Endothelial cell of umbilical vein (primary cell): ENCODE results near the gene FOXA1.

Experiments
- CTCF ChIP-seq, 2 donors: IDR thresholded peaks; 1 replicate in 1 of 2; 2 replicates in 1 of 2; pipeline ENCODE4 v1.5.1; 2011; ENCODE audit warnings: low read length in 2 of 2, mild to moderate bottlenecking in 2 of 2, moderate library complexity in 2 of 2, control low read depth in 1 of 2, inconsistent platforms in 1 of 2, low read depth in 1 of 2; ENCODE audit not compliant: insufficient read depth in 1 of 2; ENCODE audit errors: extremely low read depth in 1 of 2
- EZH2 ChIP-seq: IDR thresholded peaks from 2 replicates; pipeline ENCODE4 v1.6.1; 2012; ENCODE audit warnings: borderline replicate concordance, low read depth, mild to moderate bottlenecking, moderate library complexity, low read length, inconsistent platforms; ENCODE audit not compliant: severe bottlenecking
- GATA2 ChIP-seq: IDR thresholded peaks from 2 replicates; pipeline ENCODE4 v1.7.0; 2011; ENCODE audit warnings: low read depth, mild to moderate bottlenecking, moderate library complexity, mixed read lengths, low read length; ENCODE audit not compliant: insufficient read length, insufficient read depth
- JUN ChIP-seq: IDR thresholded peaks from 2 replicates; pipeline ENCODE4 v1.6.1; 2011; ENCODE audit warnings: borderline replicate concordance, low read depth; ENCODE audit not compliant: insufficient read length, insufficient read depth
- MAX ChIP-seq: IDR thresholded peaks from 2 replicates; pipeline ENCODE4 v1.6.1; 2011; ENCODE audit not compliant: insufficient read depth, insufficient read length
- MYC ChIP-seq: IDR thresholded peaks from one replicate; pipeline ENCODE4 v1.6.1; 2011; ENCODE audit warnings: mild to moderate bottlenecking, low read depth, low read length
- POLR2A ChIP-seq: IDR thresholded peaks from 2 replicates; pipeline ENCODE4 v1.6.1; 2012; ENCODE audit warnings: low read depth, mild to moderate bottlenecking, control low read depth, low read length
- POLR2AphosphoS5 ChIP-seq: IDR thresholded peaks from 2 replicates; pipeline ENCODE4 v1.6.1; 2012; ENCODE audit warnings: low read depth, mild to moderate bottlenecking, control low read depth, low read length, moderate library complexity; ENCODE audit not compliant: insufficient read depth

DNA sequence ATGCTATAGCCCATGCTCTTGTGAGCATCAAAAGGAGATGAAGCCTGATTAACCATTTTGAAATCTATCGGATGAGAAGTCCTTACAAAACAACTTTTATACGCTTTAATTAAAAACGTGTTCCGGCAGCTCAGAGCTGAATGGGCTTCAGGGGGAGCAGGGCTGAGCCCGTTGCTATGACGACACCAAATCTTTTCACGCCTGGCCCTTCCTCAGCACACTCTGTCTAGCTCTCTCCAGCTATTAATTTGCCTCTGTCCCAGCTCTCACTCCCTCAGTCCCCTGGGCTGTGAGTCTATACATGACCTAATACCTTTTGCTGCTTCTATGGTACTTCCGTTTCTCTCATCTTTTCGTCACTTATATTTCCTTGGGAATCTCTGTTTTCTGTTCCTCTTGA lies 15.8 kb downstream of the FOXA1 start:
- TF ChIP-seq CTCF (IDR thresholded peaks at IDR 0.05; ENCODE audit: extremely low read depth in 1 of 2, insufficient read depth in 1 of 2, low read depth in 1 of 2, low read length in 2 of 2) (no peak), MAX (no peak), POLR2A (no peak), EZH2 (no peak), POLR2AphosphoS5 (no peak), MYC (no peak), JUN (no peak), GATA2 (no peak)
